ENCODE measurements around the gene PRKCQ.
"Not testable (repeated sequence)": the region's sequence is repeated elsewhere in the genome, so short reads cannot be mapped to it uniquely, and the experiment has no call there.

Gene PRKCQ

DNA sequence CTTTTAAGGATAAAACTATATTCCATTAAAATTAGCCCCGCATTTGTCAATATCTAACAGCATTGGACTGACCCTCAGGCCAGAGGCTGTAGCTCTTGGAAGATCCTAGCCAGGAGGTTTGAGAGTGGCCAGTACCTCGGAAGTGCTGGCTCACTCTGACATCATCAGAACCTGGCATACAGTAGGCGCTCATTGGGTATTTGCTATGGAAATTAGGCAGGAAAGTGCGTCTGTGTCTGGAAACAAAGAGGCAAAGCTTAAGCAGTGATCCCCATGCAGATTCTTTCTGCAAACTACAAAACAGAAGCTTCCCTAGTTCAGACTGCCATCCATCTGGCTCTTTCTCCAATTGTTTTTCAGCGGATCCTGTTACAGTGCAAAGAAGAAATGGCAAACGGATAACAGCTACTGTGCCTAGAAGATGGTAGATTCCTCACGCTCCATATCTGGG lies 1.7 kb upstream of the PRKCQ start:
- TF ChIP-seq, protein P1, sequence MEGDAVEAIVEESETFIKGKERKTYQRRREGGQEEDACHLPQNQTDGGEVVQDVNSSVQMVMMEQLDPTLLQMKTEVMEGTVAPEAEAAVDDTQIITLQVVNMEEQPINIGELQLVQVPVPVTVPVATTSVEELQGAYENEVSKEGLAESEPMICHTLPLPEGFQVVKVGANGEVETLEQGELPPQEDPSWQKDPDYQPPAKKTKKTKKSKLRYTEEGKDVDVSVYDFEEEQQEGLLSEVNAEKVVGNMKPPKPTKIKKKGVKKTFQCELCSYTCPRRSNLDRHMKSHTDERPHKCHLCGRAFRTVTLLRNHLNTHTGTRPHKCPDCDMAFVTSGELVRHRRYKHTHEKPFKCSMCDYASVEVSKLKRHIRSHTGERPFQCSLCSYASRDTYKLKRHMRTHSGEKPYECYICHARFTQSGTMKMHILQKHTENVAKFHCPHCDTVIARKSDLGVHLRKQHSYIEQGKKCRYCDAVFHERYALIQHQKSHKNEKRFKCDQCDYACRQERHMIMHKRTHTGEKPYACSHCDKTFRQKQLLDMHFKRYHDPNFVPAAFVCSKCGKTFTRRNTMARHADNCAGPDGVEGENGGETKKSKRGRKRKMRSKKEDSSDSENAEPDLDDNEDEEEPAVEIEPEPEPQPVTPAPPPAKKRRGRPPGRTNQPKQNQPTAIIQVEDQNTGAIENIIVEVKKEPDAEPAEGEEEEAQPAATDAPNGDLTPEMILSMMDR (IDR thresholded peaks at IDR 0.05; ENCODE audit: poor library complexity, severe bottlenecking), result no peak
- H3K36me3 ChIP-seq (ENCODE audit: low read depth), result peaks cover 12% of the 10 kb centered on the region
- no peak overlapping the region for H3K4me3 ChIP-seq (ENCODE audit: severe bottlenecking)
- H3K9me3 ChIP-seq (ENCODE audit: severe bottlenecking), result no peaks in the 10 kb centered on the region
- DNase-seq (ENCODE audit: low spot score) (no peak), ATAC-seq (ENCODE audit: low read depth) (no peak)
- no peak overlapping the region for H3K27ac ChIP-seq (ENCODE audit: poor library complexity, severe bottlenecking)
- H3K4me1 ChIP-seq (ENCODE audit: insufficient read depth, poor library complexity, severe bottlenecking), result peaks cover 3% of the 10 kb centered on the region
- H3K27me3 ChIP-seq (ENCODE audit: insufficient read depth, poor library complexity, severe bottlenecking), result no peaks in the 10 kb centered on the region

DNA sequence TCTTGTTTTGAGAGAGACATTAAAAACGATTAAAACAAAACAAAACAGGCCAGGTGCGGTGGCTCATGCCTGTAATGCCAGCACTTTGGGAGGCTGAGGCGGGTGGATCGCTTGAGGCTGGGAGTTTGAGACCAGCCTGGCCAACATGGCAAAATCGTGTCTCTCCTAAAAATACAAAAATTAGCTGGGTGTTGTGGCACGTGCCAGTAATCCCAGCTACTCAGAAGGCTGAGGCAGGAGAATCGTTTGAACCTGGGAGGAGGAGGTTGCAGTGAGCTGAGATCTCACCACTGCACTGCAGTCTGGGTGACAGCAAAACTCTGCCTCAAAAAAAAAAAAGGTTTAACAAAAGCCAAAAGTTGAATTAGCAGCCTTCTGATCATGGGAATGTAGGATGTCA lies 1.1 kb upstream of the PRKCQ start:
- DNase-seq (ENCODE audit: low spot score); H3K27me3 ChIP-seq (ENCODE audit: insufficient read depth, poor library complexity, severe bottlenecking); ATAC-seq (ENCODE audit: low read depth); H3K27ac ChIP-seq (ENCODE audit: poor library complexity, severe bottlenecking); H3K9me3 ChIP-seq (ENCODE audit: severe bottlenecking); H3K4me1 ChIP-seq (ENCODE audit: insufficient read depth, poor library complexity, severe bottlenecking): not testable (repeated sequence)
- peak overlapping the region; percentile 84 for H3K4me3 ChIP-seq (ENCODE audit: severe bottlenecking)
- H3K36me3 ChIP-seq (ENCODE audit: low read depth), result peaks cover 12% of the 10 kb centered on the region

DNA sequence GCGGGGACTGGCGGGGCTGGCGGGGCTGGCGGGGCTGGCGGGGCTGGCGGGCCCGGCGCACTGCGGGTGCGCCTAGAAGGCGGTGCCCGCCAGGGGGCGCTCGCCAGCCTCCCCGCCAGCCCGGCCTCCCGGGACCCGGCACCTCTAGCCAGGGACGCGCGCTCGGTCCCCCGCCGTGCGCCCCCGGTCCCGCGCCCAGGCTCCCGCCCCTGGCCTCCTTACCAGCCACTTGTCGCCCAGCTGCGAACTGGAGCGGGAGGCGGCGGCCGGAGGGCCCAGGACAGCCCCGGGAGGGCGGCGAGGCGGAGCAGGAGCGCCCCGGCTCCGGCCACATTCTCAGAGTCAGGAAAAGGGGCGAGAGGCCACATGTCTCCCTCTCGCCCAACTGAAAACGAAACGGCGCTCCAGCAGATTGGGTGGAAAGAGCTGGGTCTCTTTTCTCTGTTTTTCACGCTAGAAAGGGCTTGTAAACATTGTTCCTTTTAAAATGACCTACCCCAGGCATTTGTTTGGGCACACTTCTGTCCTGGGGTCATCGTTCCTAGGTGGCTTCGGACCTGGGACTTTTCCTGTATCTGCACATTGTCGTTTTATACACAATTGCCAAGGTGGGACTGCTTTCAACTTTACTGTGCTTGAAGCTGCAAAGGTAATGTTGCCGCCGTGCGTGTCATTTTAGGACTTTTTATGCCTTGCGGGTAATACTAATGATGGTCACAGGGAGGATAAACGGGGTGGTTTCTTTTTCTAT lies 378 bp upstream of the PRKCQ start:
- peak overlapping the region; percentile 84 for H3K4me3 ChIP-seq (ENCODE audit: severe bottlenecking)
- no peaks in the 10 kb centered on the region for H3K9me3 ChIP-seq (ENCODE audit: severe bottlenecking)
- H3K4me1 ChIP-seq (ENCODE audit: insufficient read depth, poor library complexity, severe bottlenecking), result peaks cover 3% of the 10 kb centered on the region
- no peaks in the 10 kb centered on the region for H3K27me3 ChIP-seq (ENCODE audit: insufficient read depth, poor library complexity, severe bottlenecking)
- H3K27ac ChIP-seq (ENCODE audit: poor library complexity, severe bottlenecking), result peak overlapping the region; percentile 22
- ATAC-seq (ENCODE audit: low read depth) (peak; percentile 92), DNase-seq (ENCODE audit: low spot score) (no peak)
- TF ChIP-seq, protein P1 (IDR thresholded peaks at IDR 0.05; ENCODE audit: poor library complexity, severe bottlenecking), result peak; percentile 94
- H3K36me3 ChIP-seq (ENCODE audit: low read depth), result peaks cover 12% of the 10 kb centered on the region

DNA sequence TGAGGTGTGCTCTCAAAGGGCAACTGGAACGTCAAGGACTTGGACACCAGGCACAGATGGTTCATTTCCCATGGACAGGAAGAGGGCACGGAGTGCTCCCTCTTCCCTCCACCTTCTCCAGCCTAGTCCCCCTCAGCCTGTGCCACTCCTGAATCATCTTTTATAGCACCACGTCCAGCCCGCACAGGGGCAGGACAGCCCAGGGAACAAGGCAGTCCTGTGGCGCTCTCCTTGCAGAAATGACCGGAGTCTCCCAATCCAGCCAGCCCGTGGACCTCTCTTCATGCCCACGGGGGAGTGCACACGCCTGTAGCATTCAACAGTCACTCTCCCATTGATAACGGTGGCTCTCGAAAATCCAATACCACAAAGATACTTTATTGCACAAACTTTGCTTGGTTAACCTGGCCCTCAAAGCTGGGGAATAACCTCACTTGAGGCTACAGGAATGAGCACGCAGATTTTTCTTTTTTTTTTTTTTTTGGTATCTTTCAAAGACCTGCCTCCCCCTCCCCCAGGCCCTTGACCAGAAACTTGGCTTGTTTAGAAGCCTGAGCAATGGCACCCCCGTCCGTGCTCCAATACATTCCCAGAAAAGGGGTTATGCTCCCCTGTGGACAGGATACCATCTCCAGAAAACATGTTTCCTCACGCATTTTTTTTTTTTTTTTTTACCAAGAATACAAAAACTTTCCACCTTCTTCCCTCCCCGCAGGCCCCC lies 733 bp downstream of the PRKCQ start:
- Histone ChIP-seq H3K27me3 (ENCODE audit: insufficient read depth, poor library complexity, severe bottlenecking) (no peaks in the 10 kb centered on the region), H3K4me3 (ENCODE audit: severe bottlenecking) (peak overlapping the region; percentile 84), H3K27ac (ENCODE audit: poor library complexity, severe bottlenecking) (no peak overlapping the region), H3K36me3 (ENCODE audit: low read depth) (peaks cover 6% of the 10 kb centered on the region; the same call in 1 of the 2 replicates), H3K4me1 (ENCODE audit: insufficient read depth, poor library complexity, severe bottlenecking) (peaks cover 3% of the 10 kb centered on the region), H3K9me3 (ENCODE audit: severe bottlenecking) (no peaks in the 10 kb centered on the region)
- DNase-seq (ENCODE audit: low spot score) (no peak), ATAC-seq (ENCODE audit: low read depth) (no peak)
- TF ChIP-seq, protein P1 (IDR thresholded peaks at IDR 0.05; ENCODE audit: poor library complexity, severe bottlenecking), result no peak

DNA sequence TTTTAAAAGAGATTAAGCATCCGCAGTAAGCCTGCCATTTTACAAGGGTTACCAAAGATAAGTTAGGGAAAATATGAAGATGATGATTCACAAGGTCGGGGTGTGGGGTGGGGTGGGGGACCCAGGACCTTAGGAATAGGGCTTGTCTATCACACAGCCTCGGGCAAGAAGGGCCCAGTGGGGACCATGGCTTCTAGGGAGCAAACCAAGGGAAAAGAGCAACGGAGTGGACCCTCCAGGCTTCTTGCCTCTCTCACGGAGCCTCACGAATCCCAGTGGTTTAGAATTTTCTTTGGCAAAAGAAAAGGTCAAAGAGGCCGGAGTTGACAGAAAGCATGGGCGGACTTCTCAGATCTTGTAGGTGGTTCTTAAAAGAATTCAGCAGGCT lies 1.3 kb downstream of the PRKCQ start:
- ATAC-seq (ENCODE audit: low read depth), result no peak
- H3K4me1 ChIP-seq (ENCODE audit: insufficient read depth, poor library complexity, severe bottlenecking), result peaks cover 3% of the 10 kb centered on the region
- no peak overlapping the region for H3K27ac ChIP-seq (ENCODE audit: poor library complexity, severe bottlenecking)
- H3K9me3 ChIP-seq (ENCODE audit: severe bottlenecking), result no peaks in the 10 kb centered on the region
- no peaks in the 10 kb centered on the region for H3K27me3 ChIP-seq (ENCODE audit: insufficient read depth, poor library complexity, severe bottlenecking)
- H3K36me3 ChIP-seq (ENCODE audit: low read depth), result peaks cover 2% of the 10 kb centered on the region; the same call in 1 of the 2 replicates
- H3K4me3 ChIP-seq (ENCODE audit: severe bottlenecking), result no peak overlapping the region
- no peak for DNase-seq (ENCODE audit: low spot score)
- TF ChIP-seq, protein P1 (IDR thresholded peaks at IDR 0.05; ENCODE audit: poor library complexity, severe bottlenecking), result no peak
